ENCODE measurements around the gene SCN1B.

The SCN1B gene

DNA sequence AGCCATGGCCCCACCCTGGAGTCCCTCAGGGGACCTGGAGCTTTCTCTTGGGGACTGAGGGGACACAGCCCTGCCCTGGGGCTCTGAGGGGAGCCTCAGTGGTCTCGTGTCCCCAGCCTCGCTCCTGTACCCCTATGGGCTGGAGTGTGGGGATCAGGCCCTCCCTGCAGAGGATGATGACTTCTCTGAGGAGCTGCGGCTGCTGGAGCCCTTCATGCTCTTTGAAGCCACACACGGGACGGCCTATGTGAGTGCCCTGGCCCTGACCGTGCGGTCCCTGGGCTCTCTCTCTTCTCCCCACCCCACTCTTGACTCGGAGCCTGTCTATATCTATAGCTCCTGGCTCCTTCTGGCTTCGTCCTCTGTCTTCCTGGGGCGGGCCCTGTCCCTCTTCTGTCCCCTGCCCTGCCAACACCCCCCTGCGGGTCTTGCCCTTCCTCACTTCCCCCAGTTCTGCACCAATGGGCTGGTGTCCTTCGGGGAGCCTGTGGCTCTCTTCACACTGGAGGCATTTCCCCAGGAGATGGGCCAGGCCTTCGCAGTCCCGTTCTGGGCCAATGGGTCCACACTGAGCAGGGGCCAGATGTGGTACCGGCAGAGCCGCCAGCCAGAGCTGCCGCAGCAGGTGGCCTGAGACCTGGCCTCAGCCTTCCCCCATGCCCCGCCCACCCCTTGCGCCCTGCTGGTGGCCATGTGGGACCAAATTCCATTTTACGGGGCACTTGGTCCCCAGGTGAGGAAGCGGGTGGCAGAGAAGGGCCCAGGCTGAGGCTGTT lies 44.3 kb downstream of the SCN1B start:
- no peak for DNase-seq (ENCODE audit: low read depth in 3 of 3)

DNA sequence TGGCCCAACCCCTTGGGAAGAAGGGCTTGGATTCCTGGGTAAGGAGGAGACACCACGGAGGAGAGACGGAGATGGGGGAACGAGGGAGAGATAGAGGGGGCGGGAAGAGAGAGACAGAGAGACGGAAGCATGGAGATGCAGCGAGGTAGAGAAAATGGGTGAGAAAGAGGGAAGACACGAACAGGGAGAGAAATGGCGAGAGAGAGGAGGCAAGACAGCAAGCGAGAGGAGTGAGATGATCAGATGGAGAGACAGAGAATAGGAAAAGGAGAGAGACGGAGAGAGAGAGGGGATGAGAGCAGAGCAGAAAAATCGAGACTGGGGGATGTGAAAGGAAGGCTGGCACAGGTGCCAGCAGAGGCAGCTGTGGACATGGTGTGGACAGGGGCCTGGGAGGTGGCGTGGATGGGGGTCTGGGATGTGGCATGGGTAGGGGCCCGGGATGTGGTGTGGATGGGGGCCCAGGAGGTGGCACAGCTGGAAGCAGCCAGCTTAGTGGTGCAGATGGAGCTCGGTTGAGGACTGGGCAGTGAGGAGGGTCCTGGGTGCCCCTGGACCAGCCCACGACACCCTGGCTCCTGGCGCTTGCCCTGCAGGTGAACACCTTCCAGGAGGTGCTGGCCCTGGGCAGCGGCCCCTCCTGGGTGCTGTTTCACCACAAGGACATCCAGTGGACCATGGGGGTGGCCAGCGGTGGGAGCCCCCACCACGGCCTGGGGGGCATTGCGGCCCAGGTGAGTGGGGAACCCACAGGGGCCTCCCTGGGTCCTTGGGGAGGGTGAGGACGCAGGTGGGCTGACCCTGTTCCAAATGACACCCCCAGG lies 45.1 kb downstream of the SCN1B start:
- no peak for DNase-seq (ENCODE audit: low read depth in 3 of 3)

DNA sequence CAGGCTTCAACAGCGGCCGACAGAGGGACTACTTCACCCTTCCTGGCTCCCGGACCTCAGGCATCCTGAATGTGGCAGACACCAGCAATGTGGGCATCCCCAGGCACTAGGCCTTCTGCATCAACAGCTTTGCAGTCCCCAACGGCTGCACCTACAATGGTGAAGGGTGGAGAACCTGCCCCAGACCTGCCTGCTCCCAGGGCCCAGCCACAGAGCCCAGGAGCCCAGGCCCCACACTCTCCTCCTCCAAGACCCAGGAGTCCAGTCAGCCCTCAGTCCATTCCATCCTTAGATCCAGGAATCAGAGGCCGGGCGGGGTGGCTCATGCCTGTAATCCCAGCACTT lies 45.7 kb downstream of the SCN1B start:
- DNase-seq (ENCODE audit: low read depth in 3 of 3), result no peak

DNA sequence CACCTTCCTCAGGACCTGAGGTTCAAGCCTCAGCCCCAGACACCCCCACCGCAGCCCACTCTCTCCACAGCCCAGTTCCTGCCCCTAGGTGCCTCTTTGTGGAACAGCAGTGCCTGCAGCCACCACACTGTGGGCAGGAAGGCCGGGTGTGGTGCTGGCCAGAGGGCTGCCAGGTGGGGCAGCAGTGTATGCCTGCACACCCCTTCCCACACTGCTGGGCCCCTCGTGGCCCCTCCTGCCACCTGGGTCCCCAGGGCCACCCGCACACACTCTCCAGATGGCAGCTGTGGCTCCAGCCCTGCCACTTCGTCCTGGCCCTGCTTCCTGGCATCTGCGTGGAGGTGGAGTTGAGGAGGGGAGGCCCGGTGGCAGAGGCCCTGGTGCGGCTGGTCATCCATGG lies 46.4 kb downstream of the SCN1B start:
- no peak for DNase-seq (ENCODE audit: low read depth in 3 of 3)

DNA sequence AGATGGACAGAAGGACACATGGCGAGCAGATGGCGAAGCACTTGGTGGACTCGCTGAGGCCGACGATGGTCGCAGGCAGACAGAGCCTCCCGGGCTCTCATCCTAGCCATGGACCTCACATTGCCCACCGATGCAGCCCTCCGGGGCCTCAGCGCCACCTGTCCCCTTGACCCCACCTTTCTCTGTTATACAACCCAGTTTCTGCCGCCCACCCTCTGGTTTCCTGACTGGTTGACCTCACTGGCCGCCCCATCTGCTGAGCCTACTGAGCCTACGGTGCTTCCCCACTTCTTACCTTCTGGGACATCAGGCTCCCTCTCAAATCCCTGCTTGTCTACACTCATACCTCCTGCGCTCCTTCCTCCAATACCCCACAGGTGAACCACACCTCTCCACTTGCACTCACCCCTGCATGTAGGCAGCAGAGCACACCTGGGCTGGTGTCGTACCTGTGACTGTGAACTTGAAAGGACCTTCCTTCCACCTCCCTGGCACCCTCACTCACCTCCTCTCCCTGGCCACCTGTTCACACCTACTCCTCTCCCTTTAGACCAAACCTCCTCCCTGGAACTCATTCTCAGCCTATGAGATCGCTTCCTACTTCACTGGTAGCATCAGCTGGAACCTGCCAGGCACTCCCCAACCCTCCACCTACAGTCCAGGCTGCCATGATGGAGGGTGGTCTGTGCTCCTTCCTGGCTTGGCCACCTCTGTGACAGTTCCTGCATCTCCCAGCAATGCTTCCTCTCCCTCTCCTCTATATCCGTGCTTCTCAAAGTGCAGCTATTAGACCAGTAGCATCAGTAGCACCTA lies 47.3 kb downstream of the SCN1B start:
- DNase-seq (ENCODE audit: low read depth in 3 of 3), result no peak

DNA sequence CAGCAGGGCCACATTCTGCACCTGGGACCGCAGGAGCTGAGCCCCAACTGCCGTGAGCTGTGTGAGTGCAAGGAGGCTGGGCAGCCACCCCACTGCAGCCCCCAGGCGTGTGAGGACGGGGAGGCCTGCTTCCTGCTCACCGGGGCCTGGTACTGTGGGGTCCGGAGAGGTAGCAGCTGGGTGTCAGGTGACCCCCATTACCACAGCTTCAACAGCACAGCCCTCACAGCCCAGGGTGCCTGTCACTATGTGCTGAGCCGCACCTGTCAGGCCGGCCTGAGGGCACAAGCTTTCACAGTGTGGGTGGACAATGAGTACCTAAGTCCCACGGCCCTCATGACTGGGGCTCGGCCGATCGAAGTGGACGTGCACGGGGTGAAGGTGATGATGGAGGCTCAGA lies 49.6 kb downstream of the SCN1B start:
- DNase-seq (ENCODE audit: low read depth in 3 of 3), result no peak

DNA sequence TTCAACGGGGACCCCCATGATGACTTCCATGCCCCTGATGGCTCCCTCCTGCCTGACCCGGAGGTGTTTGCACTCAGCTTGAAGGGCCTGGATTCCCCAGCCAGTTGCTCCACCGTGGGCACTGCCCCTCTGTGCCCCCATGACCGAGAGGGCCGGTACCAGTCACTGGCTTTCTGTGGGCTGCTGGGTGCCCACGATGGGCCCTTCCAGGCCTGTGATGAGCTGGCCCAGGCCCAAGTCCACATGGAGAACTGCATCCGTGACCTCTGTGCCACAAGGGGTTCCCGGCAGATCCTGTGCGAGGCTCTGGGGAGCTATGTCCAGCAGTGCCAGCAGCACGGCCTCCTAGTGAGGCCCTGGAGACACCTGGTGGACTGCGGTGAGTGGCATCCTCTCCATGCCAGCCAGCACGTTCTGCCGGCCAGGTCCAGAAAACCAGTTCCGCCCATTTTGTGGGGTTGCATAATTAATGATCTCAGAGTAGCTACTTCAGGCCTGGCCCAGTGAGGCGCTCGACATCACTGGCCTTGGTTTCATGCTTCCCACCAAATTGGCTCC lies 50.4 kb downstream of the SCN1B start:
- no peak for DNase-seq (ENCODE audit: low read depth in 3 of 3)

DNA sequence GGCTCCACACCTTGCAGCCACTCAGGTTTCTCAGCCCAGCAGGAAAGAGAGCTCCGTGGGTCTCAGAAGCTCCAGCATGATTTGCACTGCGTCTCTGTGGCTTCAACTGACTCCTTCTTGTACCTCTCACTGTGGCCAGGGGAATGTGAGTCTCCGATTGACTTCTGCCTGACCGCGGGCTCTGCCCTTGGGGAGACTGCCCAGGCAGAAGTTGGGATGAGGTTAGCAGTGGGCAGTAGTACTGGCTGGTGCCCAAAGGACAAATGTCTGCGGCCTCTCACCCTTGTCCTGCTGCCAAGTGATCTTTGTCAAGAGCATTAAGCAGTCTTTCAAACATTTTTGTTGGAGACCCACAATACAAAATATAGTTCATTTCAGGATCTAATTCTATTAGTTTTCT lies 50.9 kb downstream of the SCN1B start:
- no peak for DNase-seq (ENCODE audit: low read depth in 3 of 3)

DNA sequence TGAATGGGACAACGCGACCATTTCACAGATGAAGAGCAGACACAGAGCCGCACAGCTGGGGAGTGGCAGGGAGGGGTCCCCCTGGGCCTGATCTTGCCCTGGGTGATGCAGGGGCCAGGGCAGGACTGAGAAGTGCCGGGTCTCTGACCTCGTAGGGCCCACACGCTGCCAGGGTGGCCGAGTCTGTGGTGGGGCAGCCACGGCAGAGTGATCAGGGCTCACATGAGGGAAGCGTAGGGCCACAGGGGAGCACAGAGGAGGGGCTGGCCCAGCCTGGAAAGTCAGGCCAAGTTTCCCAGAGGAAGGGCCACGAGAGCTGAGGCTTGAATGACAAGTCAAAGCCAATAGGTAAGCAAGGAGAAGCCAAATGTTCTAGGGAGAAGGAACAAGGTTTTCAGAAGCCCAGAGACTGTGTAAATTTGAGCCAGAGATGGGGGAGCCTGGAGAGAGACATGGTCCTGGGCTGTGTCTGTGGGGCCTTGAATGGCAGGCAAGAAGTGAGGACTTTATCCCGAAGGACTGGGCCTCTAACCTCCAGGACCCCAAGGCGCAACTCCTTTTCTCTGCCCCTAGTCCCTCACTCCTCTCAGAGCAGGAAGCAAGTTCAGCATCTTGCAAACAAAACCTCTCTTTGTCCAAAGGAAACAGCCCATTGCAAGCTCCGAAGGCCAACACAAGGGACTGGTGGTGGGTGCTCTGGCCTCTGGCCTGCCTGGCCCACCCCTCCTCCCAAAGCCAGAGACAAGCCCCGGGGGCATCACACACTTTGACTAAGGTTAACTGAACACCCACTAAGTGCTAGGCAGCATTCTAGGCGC lies 53.6 kb downstream of the SCN1B start:
- DNase-seq (ENCODE audit: low read depth in 3 of 3), result no peak

DNA sequence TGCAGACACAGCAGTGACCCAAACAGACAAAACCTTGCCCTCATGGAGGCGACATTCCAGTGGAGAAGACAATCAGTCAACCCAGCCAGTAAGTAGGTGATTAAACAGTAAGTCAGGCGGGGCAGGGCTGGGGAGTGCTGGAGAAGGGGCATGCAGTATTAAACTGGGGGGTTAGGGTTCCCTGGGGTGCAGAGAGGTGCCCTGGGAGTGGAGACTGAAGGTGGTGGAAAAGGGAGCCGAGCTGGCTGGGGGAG lies 54.2 kb downstream of the SCN1B start:
- DNase-seq (ENCODE audit: low read depth in 3 of 3), result no peak

DNA sequence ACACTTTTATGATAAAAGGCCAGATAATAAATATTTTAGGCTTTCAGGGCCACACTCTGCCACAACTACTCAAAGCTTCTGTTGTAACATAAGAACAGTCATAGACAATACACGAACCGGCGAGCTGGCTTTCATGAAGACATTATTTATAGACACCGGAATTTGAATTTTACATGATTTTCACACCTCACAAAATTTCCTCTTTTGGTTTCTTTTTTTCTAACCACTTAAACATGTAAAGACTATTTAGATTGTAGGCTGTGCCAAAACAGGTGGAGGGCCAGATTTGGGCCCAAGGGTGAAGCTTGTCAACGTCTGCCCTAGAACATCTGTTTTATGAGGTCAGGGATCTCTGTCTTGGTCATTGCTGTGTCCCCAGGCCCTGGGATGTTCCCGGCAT lies 55.7 kb downstream of the SCN1B start:
- DNase-seq (ENCODE audit: low read depth in 3 of 3), result no peak

DNA sequence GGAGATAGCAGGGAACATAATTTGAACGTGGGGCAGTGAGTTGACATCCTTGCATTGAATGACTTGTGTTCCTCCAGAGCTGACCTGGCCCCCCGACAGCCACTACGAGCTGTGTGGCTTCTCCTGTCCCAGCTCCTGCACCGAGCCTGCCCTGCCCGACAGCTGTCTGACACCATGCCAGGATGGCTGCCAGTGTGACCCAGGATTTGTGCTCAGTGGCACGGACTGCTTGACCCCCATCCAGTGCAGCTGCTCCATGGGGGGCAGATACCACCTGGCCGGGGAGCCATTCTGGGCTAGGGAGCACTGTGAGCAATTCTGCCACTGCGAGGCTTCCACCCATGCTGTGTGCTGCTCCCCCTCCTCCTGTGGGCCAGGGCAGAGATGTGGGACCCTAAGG lies 56.2 kb downstream of the SCN1B start:
- DNase-seq (ENCODE audit: low read depth in 3 of 3), result no peak

DNA sequence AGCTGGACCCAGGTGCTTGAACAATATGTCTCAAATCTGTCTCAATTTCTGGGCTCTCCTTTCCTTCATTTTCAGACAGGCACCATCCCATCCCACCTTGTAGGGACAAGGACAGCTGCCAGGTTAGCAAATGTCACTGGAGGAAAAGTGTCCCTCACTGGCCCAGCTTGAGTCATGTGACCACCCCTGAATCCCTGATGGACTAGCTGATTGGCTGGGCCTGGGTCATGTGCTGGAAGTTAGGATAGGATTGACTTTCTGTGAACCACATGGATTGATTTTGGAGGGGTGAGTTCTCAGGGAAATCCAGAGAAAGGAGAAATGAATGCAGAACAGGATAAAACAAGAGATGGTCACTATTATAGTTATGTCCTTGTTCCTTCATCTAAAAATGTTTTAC lies 57.1 kb downstream of the SCN1B start:
- no peak for DNase-seq (ENCODE audit: low read depth in 3 of 3)

DNA sequence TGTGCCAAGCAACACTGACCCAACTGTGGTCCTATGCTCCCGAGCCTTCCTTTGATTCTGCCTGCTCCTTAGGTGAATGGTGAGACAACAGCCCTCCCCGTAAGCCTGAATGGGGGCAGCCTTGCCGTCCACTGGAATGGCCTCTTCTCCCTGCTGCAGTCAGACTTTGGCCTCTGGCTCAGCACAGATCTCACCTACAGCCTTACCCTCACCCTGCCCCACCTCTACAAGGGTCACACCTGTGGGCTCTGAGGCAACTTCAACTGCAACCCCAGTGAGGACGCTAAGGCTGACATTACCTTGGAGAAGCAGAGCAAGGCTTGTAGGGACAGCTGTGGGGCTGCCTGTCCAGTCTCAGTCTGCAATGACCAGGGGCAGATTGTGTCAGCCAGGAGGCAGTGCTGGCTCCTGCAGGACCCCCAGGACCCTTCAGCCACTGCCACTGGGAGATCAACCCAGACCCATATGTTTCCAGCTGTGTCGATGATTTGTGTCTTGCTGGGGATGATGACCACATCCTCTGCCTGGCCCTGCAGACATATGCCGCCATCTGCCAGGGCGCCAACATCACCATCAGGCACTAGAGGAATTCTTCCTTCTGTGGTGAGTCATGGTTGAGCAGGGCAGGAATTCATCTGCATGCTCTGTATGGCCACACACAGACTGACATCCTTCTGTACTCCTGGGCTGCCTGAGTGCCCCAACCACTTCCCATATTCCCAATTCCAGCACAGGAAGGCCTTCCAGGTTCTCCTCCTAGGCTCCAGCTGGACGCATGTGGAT lies 58.1 kb downstream of the SCN1B start:
- DNase-seq (ENCODE audit: low read depth in 3 of 3), result no peak

DNA sequence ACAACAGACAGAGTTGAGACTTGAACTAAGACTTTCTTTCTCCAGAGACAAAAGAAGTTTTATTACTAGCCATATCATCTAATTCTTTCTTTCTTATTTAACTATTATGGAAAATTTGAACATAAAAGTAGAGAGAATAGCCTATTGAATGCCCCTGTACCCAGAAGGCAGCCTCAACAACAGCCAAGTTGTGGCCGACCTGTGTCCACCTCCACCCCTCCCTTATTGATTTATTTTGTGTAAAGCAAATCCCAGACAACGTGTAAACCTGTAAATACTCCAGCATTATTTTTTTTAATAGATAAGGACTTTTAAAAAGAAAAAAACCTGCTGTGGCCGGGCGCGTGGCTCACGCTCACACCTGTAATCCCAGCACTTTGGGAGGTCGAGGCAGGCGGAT lies 59.3 kb downstream of the SCN1B start:
- DNase-seq (ENCODE audit: low read depth in 3 of 3), result no peak
